ENCODE data around the gene LRRC4. TPM values are rescaled to one million over a fixed set of nuclear protein-coding genes. Genes with fewer than 3 reads are reported as not detected.

The LRRC4 gene
- total RNA-seq, 1 donor from 2014 or later = 3.8 TPM

DNA sequence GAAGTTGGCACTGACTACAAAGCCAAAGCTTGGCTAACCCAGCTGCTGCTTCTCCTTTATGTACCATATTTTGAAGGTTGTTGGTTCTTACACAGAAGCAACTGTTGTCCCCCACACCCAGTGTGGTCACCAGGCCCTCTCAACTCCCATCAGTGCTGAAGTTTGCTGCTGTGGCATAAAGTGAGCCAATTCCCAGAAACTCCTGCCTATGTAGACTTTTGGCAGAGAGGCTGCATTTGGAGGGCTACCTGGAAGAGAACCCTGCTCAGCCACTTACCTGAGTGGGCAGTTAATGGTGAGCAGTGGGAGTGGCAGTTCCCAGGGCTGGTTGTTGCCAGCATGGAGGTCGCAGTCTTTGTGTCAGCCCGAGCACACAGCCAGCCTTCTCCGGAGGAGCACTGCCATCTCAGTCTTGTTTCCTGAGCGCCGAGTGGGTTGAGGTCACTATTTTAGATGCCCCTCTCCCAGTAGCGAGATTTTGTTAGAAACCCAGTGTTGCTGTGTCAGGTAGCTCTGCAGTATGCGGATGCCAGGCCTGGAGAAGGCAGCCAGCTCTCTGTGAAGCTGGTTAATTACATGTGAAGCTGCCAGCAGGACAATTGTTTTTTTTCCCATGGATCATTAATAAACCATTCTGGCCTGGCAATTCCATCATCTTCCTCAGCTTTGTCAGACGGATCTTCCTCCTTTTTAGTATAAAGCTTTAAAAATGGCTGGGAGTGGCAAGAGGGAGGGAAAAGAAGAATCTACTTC lies 24.5 kb downstream of the LRRC4 start:
- no peak for DNase-seq (ENCODE audit: low spot score)

DNA sequence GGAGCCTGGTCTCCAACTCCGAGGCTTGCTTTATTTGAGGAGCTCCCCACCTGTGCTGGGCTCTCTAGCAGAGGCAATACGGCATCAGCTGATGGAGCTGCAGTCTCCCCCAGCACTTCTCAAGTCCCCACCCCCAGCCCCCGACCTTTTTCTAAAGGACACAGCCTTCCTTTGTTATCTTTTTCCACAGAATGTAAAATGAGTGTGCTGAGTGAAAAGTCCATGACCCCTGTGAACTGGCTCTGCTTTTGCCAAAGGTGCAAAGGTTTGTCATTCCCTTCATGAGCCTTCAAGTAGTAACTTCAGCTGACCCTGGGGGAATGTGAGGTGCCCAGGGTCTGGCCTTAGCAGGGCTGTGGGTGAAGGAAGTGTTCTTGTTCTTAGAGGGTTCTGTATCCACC lies 25.5 kb downstream of the LRRC4 start:
- no peak for DNase-seq (ENCODE audit: low spot score)

DNA sequence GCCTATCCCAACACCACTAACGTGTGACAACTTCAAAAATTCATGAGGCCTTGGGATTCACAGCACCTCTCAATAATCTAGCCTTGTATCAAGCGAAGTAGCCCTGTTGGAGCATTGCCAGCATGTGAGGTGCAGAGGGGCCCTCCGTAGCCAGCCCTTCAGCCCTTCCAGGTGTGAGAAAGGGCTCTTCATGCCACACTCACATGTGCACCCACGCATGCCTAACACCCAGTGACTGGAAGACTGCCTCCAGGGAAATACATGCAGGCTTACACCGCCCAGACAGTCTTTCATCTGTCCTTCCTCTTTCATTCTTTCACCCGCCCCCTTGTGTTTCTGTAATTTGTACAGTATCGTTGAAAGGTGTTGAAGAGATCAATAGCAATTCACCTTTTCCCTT lies 26.1 kb downstream of the LRRC4 start:
- no peak for DNase-seq (ENCODE audit: low spot score)

DNA sequence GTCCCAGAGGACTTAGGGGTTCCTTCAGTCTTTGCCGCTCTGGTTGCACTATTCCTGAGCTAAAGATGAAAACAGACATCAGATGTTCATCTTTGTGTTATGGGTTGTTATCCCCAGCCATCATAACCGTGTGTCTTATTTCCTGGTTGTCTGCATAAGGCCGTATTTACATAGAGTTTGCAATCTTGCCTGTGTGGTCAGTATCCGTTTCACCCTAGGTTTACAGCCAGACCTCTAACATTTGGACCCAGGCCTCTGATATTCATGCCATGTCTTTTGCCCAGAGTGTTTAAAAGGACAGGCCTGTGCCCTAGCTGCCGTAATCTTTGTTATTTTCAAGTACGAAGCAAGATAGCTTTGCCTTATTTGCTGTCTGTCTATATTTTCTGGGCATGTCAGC lies 26.6 kb downstream of the LRRC4 start:
- DNase-seq (ENCODE audit: low spot score) = no peak

DNA sequence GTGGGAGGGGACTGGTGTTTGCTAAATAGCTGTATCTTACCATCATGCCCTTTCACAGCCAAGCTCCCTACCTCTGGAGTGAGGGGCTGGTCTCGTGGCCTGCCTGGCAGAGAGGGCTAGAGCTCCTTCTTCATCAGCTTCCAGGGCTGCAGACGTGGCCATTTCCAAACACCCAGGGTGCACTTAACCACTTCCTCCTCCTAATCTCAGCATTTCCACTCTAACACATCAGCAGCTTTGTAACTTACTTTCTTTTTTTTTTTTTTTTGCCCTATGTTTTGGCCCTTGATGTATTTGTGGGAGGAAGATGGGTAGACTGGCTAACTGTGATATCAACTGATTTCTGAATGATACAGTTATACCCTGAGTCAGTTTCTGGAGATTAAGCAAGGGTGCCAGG lies 27.4 kb downstream of the LRRC4 start:
- no peak for DNase-seq (ENCODE audit: low spot score)

DNA sequence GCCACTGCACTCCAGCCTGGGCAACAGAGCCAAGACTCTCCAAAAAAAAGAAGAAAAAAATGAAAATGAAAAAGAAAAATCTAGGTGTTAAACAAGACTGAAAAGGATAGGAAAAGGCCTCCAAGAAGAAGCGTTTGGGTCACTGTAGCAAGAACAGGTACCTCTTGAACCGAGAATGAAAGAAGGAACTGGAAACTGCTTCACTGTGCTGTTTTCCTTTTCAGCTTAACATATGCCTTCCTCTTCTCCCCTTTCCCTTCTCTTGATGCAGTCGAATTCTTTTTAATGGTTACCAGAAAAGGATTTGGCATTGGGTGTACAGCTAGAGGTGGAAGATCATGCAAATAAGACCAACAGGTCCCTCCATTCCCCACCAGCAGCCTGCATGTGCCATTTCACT lies 28.1 kb downstream of the LRRC4 start:
- DNase-seq (ENCODE audit: low spot score) = no peak

DNA sequence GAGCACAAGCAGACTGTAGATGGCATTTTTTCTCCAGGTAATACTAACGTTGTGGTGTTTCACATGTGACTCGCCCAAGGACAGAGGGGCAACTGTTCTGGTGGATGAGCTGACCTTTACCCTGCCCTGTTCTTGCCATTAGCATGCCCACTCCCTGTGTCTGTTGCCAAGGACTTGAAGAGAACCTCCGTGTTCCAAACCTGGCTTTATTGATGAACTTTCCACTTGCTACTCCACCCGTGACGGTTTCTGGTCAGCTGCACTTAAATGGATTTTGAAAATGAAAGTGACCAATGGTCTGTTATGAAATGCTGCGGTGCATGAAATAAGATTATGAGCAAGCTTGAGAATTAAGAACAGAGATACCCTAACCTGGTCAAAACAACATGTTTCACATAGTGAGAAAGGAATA lies 30.4 kb downstream of the LRRC4 start:
- DNase-seq (ENCODE audit: low spot score) = no peak

DNA sequence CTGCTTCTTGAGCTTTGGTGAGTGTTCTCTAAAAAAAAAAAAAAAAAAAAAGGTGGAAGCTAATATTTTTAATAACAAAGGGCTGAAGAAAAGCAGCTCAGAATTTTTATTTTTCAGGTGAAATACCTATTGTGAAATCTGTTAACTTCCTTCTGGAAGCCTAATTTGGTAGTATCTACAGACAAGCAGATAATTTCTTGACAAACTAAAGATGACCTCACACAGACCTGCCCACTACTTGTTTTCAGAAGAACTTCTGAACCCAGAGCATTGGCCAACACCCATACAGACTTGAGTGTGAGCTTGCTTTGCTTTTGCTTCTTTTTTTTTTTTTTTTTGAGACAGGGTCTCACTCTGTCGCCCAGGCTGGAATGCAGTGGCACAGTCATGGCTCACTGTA lies 31.2 kb downstream of the LRRC4 start:
- DNase-seq (ENCODE audit: low spot score) = no peak

DNA sequence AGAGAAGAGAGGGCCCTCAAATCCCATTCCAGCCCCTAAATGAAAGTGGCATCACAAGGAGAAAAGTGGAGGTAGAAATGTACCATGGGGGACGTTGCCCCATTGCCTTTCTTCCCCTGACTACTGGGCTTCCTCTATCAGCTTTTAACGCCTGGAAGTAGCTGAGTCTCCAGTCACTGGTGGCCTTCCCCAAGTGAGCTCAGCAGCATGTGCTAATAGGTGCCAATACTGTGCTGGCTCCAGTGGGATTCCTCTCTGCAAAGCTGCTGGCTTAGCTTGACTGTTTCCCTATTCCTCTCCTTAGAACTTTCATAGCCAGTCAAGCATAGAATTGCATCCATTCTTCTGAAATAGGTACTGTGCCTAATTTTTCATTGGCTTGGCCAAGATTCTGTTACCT lies 32.6 kb downstream of the LRRC4 start:
- DNase-seq (ENCODE audit: low spot score) = no peak

DNA sequence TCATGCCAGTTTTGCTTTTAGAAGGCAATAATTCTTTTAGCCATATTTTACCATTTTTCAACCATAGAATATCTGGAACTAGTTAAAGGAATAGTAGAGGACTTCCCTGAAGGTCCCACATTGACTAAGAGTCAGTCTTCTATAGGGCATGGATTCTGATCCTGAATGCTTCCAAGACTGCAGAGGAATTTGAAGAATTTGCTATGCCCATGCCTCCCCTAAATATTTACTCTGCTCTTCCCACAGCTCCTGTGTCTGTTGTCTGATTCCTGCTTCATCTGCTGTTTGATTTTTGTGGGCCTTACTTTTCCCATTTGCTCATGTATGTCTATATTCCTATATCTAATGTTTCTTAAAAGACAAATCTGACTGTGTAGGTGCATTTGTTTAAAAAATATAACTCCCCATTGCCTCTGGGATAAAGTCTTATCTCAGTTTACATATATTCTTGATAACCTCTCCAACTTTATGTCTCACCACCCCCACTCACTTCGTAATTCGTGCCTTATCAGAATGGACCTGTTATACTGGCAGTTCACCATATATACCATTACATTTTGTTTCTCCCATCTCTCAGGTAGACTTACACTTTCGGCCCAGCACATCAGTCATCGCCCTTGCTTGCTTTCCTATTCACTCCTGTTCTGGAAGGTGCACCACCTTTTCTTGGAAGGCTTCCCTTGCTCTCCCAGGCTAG lies 33.9 kb downstream of the LRRC4 start:
- DNase-seq (ENCODE audit: low spot score) = no peak

DNA sequence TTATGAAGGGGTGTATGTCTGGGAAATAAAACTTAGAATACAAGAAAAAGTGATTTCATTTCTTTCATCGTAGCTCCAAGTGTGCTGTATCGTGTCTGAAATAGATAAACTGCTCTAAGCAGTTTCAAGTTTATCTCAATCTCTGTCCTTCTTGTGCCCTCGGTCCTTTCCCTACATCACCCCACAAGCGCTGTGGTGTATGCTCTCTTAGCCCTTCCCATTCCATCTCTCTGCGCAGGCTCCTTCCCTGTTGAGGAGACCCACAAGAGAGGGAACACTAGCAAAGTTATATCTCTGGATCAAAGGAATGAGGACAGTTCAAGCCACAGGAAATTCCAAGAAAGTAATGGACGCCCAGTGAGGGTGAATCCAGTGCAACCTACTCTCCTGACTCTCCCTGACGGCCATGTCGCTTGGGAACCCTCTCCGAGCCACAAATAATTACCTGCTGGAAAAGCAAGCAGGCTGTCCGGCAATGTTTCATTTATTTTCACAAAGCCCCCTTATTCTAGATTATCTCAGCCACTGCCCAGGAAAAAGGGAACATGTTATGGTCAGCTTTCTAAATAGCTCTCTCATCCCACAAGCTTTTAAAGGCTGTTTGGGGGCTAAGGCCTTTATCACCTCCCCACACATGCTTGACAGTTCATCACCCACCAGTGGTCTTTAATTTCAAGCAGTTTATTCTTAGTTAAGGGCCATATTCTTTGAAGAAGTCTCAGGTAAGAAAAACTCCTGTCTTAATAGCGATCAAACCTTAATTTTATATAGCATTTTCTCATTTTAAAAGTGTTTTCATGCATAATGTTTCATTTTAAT lies 34.8 kb downstream of the LRRC4 start:
- no peak for DNase-seq (ENCODE audit: low spot score)

DNA sequence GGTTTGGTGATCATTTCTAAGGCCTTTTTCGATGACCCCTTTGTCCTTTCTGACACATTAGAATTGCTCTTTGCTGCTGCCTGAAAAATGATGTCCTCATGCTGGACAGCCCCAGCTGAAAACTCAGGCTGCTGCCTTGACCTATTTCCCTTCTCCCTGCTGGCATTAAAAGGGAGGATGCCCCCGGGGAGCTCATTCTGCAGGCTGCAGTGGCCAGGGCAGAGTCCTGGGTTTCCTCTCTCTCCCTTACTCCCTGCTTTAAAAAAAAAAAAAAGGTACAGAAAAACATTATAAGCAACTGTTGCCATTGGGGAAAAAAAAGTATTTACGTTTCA lies 35.4 kb downstream of the LRRC4 start:
- no peak for DNase-seq (ENCODE audit: low spot score)

DNA sequence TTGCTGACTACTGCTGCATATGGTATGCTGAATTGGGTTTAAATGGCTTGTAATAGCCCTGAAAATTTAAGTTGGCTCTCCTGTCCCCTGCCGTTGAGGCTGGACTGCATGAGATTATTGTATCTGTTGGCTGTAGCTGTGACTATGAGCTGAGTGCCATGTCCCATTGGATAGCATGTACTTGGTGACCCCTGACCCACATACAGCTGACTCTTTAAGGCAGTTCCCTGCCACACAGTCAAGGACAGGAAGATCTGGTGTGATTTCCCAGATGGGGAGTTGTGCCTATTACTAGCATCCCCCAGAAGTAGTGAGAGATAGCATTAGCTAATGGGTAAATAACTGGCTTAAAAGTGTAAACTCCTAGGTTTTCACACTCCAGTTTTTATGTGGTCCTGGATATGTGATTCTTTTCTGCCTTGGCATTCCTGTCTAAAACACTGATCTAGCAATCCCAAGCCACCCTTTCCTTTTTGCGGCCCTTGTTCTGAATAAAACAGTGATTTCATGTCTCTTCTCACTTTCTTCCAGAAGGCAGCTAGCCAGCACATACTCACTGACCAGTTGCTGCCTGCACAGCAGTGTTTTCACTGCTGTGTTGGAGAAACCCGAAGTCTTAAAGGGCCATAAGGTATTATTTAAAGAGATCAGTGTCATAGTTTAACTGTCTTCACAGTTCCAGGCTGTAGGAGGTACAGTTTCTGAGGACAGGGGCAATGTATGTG lies 35.9 kb downstream of the LRRC4 start:
- no peak for DNase-seq (ENCODE audit: low spot score)

DNA sequence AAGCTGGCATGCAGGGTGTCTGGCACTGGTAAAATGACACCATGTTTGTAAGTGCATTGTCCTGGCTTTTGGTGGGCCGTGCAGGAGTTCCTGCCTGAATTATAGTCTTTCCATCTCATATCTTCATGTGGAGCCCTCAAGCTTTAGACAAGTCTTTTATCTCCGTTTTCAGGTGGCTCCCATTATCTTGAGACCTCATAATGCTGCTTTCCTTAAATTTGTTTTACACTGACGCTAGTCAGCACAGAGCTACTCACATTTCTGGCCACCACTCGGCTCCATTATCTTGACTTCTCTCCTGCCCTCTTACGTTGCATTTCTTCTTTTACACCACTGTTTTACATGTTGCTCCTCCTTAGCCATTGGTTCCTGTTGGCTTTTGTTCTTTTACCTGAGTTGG lies 37.2 kb downstream of the LRRC4 start:
- no peak for DNase-seq (ENCODE audit: low spot score)

DNA sequence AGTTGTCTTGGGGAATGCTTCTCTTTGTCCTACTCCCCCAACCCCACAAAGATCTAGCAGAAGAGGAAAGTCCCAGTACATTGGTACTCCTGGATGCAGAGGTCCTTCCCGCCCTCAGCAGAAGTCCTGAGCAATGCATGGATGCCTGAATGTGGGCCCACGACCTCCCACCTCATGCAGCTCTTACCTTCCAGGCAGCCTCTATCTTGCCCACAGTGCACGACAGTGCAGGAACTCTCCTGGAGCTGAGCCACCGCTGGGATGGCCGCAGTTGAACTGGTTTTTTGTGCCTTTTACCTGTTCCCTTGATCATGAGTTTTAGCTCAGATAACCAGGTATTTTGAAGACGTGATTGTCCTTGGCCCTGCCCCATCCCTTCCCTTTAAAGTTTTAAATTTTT lies 37.9 kb downstream of the LRRC4 start:
- no peak for DNase-seq (ENCODE audit: low spot score)

DNA sequence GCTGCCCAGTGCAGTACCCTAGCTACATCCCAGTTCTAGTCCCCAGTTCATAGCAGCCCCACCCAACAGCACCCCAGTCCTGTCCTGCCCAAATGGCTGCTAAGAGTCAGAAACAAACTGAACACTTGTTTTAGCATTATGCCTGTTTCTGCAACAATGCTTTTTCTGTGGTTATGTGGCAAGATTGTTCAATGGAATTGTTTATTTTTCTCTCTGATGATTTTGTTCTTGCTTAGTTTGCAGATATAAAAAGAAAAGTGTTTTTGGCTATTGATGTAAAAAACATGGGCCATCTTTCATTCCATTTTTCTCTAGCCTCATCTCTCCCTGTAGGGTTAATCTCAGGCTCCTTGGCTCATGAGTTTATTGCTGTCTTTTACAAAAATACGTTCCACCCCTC lies 42.5 kb downstream of the LRRC4 start:
- DNase-seq (ENCODE audit: low spot score) = no peak

DNA sequence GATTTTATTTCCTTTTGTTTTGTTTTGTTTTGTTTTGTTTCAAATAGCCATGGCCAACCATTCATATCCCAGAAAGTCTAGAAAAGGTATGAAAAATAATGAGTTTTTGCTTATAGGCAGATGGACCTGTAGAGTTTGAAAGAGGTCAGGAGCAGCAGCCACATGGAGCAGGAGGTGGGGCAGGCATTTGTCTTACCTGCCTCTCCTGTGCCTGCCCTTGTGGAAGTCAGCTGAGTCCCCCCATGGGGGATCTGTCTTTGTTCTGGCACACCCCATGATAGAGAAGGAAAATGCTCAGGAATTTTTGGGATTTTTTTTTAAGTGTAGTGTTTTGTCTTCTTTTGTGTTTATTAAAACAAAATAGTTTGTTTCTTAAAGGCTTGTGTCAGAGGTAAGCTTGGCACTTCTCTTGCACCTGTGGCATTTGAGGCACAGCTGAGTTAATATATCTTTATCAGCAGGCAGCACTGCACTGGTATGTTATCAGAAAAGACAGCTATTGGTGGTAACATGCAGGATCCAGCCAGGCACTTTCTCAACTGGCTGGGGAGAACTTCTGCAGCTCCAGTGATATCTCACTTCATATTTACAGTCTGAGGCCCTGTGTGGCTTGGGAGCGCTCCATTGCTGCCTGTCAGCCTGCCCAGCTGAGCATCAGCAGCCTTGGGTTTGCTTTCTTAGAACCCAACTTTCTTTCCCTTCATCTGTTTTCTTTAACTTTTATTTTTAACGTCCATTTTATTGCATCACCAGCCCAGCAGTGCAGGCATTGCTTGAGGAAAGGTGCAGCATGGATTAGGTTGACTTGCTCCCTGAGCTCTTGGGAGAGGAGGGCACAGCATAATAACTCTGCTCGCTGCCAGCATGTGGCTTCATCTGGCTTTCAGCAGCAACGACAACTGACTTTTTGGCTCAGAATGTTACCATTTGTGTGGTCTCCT lies 44.4 kb downstream of the LRRC4 start:
- DNase-seq (ENCODE audit: low spot score) = no peak

DNA sequence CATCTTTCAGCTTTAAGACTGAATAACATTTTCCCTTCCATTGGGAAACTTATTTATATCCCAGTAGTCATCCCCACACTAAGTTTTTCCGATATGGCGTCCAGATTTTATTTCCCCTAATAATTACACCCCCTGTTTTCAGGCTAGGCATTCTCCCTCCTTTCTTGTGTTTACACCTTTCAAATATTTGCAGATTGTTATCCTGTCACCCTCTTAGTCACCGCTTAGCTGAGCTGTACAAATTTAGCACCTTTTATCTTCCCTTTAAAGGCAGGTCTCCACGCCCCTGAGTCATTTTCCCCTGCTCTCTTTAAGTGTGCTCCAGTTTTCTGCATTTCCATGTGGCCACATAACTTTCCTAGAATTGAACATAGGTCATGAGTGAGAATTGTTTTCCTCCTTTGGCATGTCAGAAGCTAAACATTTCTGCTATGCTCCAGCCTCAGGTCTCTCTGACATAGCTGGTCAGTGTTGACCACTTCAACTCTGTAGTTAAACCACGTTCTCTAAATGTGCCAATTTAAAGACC lies 47.4 kb downstream of the LRRC4 start:
- no peak for DNase-seq (ENCODE audit: low spot score)

DNA sequence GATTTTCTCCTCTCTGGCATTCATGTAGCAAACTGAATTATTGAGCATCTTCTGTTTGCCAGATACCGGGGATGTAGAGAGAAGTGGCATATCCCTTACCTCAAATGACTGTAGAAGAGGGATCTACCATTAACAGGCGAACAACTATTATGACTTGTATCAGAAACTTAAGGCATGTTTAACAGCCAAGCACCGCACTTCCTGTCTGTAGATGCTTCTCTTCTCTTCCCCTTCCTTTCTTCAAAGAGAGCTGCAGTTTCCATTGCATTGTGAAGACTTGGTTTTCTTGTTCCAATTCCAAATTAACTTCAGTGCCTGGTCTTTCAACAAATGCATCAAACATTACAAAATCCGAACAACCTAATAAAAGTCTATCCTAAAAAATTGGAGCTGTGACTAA lies 49.3 kb downstream of the LRRC4 start:
- DNase-seq (ENCODE audit: low spot score) = no peak

DNA sequence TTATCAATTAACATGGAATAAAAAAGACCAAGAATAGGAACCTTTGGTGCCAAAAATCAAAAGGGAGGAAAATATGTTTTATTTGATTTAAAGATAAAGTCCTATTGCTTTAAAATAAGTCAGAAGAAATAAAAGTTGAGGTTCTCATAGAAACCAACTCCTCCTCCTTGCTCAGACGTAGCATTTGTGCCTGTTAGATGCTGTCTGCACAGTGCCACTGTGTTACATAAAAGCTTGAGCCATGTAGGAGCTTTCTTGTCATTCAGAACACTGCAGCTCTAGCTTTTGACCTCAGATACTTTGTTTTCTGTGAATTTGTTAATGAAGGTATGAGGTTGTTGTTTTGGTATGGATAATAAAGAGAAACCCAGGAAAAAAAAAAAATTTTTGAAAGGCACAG lies 50.3 kb downstream of the LRRC4 start:
- no peak for DNase-seq (ENCODE audit: low spot score)

DNA sequence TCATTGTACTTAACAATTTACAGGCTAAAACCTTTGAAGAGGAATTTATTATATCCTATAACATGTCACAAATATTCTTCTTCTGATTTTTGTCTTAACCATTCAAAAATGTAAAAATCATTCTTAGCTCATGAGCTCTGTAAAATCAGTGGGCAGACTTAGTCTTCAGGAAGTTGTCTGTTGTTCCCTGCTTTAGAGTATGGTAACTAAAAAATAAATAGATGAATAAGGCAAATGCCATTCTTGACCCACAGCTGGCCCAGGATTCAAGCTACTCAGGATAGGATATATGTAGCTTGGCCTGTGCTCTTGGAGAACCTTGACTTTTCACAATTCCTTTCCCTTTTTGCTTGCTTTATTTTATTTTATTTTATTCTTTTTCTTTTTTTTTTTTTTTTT lies 51.5 kb downstream of the LRRC4 start:
- DNase-seq (ENCODE audit: low spot score) = no peak

Data from mucosa of gallbladder (tissue), 1 donor.